SK-N-SH (cell line): ENCODE data around the gene KIDINS220. TPM values are rescaled to one million over a fixed set of nuclear protein-coding genes. Genes with fewer than 3 reads are reported as not detected.

Experiments
- CTCF ChIA-PET: fragments of 300-600, 350-600 bp; formaldehyde crosslinking; extraction: SDS; loops from one replicate; lab custom pipeline; 2021; lab: Yijun Ruan, JAX
- POLR2A ChIA-PET: fragments of 350-600 bp; sonication (Branson Sonifier 250); formaldehyde crosslinking; extraction: SDS; loops from one replicate; lab custom pipeline; 2020; ENCODE audit warnings: antibody characterized with exemption, inconsistent platforms; lab: Yijun Ruan, JAX
- DNase-seq: peaks from one replicate; pipeline ENCODE4 v3.0.0; 2012
- H2AFZ ChIP-seq: fragments of 200-600 bp; sonication (generic); 2 replicates; pipeline ENCODE4 v1.8.1; 2016; ENCODE audit warnings: antibody characterized with exemption, mild to moderate bottlenecking, low read depth
- H3F3A ChIP-seq: fragments of 200-600 bp; sonication (generic); replicated peaks from 2 replicates; pipeline ENCODE3; 2016; ENCODE audit warnings: antibody characterized with exemption, mild to moderate bottlenecking; ENCODE audit not compliant: insufficient read depth
- H3K27ac ChIP-seq, 2 experiments: fragments of 200-500 bp in 1 of 2; fragments of 200-600 bp in 1 of 2; sonication (Bioruptor generic) in 1 of 2; sonication (generic), shearing (Covaris generic) in 1 of 2; 2 replicates each; pipeline versions ENCODE4 v1.5.1 to v1.6.1; 2014 to 2016; ENCODE audit warnings: low read depth in 2 of 2, inconsistent platforms in 1 of 2, low read length in 1 of 2, mild to moderate bottlenecking in 1 of 2, mixed read lengths in 1 of 2
- H3K27me3 ChIP-seq: fragments of 200-600 bp; sonication (generic), shearing (Covaris generic); 2 replicates; pipeline ENCODE4 v1.6.1; 2016; ENCODE audit warnings: mixed run types; ENCODE audit not compliant: insufficient read depth
- H3K36me3 ChIP-seq, 2 experiments: fragments of 200-500 bp in 1 of 2; fragments of 200-600 bp in 1 of 2; sonication (Bioruptor generic) in 1 of 2; sonication (generic) in 1 of 2; replicated peaks in 1 of 2; 2 replicates each; pipeline versions ENCODE3 to v1.5.1; 2014 to 2016; ENCODE audit warnings: low read length in 1 of 2, mild to moderate bottlenecking in 1 of 2; ENCODE audit not compliant: insufficient read depth in 2 of 2, control insufficient read depth in 1 of 2
- H3K4me1 ChIP-seq, 2 experiments: fragments of 200-500 bp in 1 of 2; fragments of 200-600 bp in 1 of 2; sonication (Bioruptor generic) in 1 of 2; sonication (generic), shearing (Covaris generic) in 1 of 2; 2 replicates each; pipeline versions ENCODE4 v1.5.1 to v1.6.1; 2014 to 2016; ENCODE audit warnings: low read depth in 1 of 2, low read length in 1 of 2, mixed run types in 1 of 2; ENCODE audit not compliant: insufficient read depth in 2 of 2, control insufficient read depth in 1 of 2
- H3K4me2 ChIP-seq: fragments of 200-600 bp; sonication (generic), shearing (Covaris generic); 2 replicates; pipeline ENCODE4 v1.6.1; 2017; ENCODE audit warnings: mixed run types
- H3K4me3 ChIP-seq, 2 experiments: fragments of 200-500 bp in 1 of 2; fragments of 200-600 bp in 1 of 2; sonication (Bioruptor generic) in 1 of 2; sonication (generic), shearing (Covaris generic) in 1 of 2; 2 replicates each; pipeline versions ENCODE4 v1.5.1 to v1.8.1; 2014 to 2016; ENCODE audit warnings: low read depth in 2 of 2, inconsistent platforms in 1 of 2, low read length in 1 of 2, mild to moderate bottlenecking in 1 of 2, mixed read lengths in 1 of 2, moderate library complexity in 1 of 2
- H3K79me2 ChIP-seq: fragments of 200-600 bp; sonication (generic); 2 replicates; pipeline ENCODE4 v1.8.1; 2017; ENCODE audit warnings: mild to moderate bottlenecking; ENCODE audit not compliant: insufficient read depth
- H3K9ac ChIP-seq: fragments of 200-600 bp; sonication (generic); 2 replicates; pipeline ENCODE4 v1.6.1; 2017; ENCODE audit warnings: mixed run types
- H3K9me2 ChIP-seq: fragments of 200-600 bp; sonication (generic); 2 replicates; pipeline ENCODE4 v1.6.1; 2017; ENCODE audit warnings: mixed run types
- H3K9me3 ChIP-seq: fragments of 200-600 bp; sonication (generic); 2 replicates; pipeline ENCODE4 v1.6.1; 2017; ENCODE audit warnings: mixed run types, mild to moderate bottlenecking, moderate library complexity
- H4K20me1 ChIP-seq: fragments of 200-600 bp; sonication (generic); 2 replicates; pipeline ENCODE4 v1.6.1; 2017; ENCODE audit warnings: mild to moderate bottlenecking, mixed run types; ENCODE audit not compliant: insufficient read depth
- CHD2 ChIP-seq: fragments of 150-350 bp; IDR thresholded peaks from 2 replicates; pipeline ENCODE4 v1.6.1; 2018; ENCODE audit warnings: low read length; ENCODE audit not compliant: partially characterized antibody
- EZH2phosphoT487 ChIP-seq: fragments of 200-600 bp; sonication (generic); IDR thresholded peaks from 2 replicates; pipeline ENCODE4 v1.6.1; 2017; ENCODE audit warnings: low read depth, mixed run types, mild to moderate bottlenecking, antibody characterized with exemption, moderate library complexity, borderline replicate concordance
- GATA2 ChIP-seq: sonication (generic); formaldehyde crosslinking; IDR thresholded peaks from 2 replicates; pipeline ENCODE4 v1.5.0; 2020; ENCODE audit warnings: mild to moderate bottlenecking, missing genetic modification reagents
- MEF2A ChIP-seq: IDR thresholded peaks from 2 replicates; pipeline ENCODE4 v1.4.0; 2012; ENCODE audit warnings: low read depth, borderline replicate concordance
- NFIC ChIP-seq: IDR thresholded peaks from 2 replicates; pipeline ENCODE4 v1.4.0; 2012; ENCODE audit warnings: borderline replicate concordance
- POLR2AphosphoS5 ChIP-seq: IDR thresholded peaks from 2 replicates; pipeline ENCODE4 v1.6.1; 2012; ENCODE audit warnings: low read depth, low read length
- RXRA ChIP-seq: IDR thresholded peaks from 2 replicates; pipeline ENCODE4 v1.4.0; 2012; ENCODE audit warnings: low read depth, mild to moderate bottlenecking, borderline replicate concordance
- TEAD4 ChIP-seq: IDR thresholded peaks from 2 replicates; pipeline ENCODE4 v1.4.0; 2012; ENCODE audit warnings: mild to moderate bottlenecking, borderline replicate concordance; ENCODE audit not compliant: insufficient read depth
- WGBS: methylation state at CpG from one replicate; pipeline ENCODE4 v1.1.6; 2017; ENCODE audit warnings: low lambda C conversion rate; 5-methylcytosine and 5-hydroxymethylcytosine counted together
- polyA plus RNA-seq, 3 experiments: library from polyadenylated mRNA; depleted of rRNA; stranded (reverse); fragments of >200 nt; gene quantifications; 2 replicates each; pipeline ENCODE4 v1.2.3, GENCODE V29; 2012
- TF ChIP-seq, protein P1 (sequence below): fragments of 200-600 bp; sonication (generic); IDR thresholded peaks from 2 replicates; pipeline ENCODE4 v1.6.1; 2017; ENCODE audit warnings: antibody characterized with exemption, mild to moderate bottlenecking, moderate library complexity
- TF ChIP-seq, protein P2 (sequence below): fragments of 150-350 bp; IDR thresholded peaks from 2 replicates; pipeline ENCODE4 v1.6.1; 2016; ENCODE audit warnings: mild to moderate bottlenecking, low read depth, low read length
- TF ChIP-seq, protein P3 (sequence below): IDR thresholded peaks from 2 replicates; pipeline ENCODE4 v1.4.0; 2012; ENCODE audit warnings: low read depth
- TF ChIP-seq, protein P4 (sequence below): IDR thresholded peaks from 2 replicates; pipeline ENCODE4; 2012
- TF ChIP-seq, protein P5 (sequence below): IDR thresholded peaks from 2 replicates; pipeline ENCODE4 v1.4.0; 2012; ENCODE audit warnings: low read depth, borderline replicate concordance
- TF ChIP-seq, protein P6 (sequence below): IDR thresholded peaks from 2 replicates; pipeline ENCODE4 v1.4.0; 2012; ENCODE audit warnings: low read depth, borderline replicate concordance

The KIDINS220 gene
- polyA plus RNA-seq, 1 of the 3 experiments (the other 2 are of a cell fraction): 18.2 TPM

DNA sequence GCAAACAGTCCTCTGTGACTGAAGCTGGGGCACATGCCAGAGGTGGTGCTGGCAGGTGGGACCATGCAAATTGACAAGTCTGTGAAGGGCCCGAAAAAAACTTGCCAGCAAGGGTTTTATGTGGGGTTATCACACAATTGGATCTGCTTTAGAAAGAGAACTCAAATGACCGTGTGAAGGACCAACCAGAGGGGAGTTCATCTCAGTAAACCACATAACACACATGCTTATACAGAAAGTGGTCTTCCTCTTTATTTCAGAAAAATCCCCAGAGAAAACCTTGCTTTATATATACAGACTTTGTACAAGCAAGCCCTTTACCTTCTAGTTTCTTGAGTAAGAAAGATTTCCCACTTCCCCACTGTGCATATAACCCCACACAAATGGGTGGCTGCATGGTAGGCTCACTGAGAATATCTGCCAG, 46.7 kb downstream of the KIDINS220 start:
- Histone ChIP-seq H3K9me3 (no peaks in the 10 kb centered on the region), H3K79me2 (no peaks in the 10 kb centered on the region), H3K9me2 (no peaks in the 10 kb centered on the region), H3K27ac (no peak overlapping the region), H3K4me3 (no peak overlapping the region), H2AFZ (no peak overlapping the region), H3K27me3 (no peaks in the 10 kb centered on the region), H3K4me2 (no peak overlapping the region), H3K9ac (no peak overlapping the region), H4K20me1 (no peaks in the 10 kb centered on the region), H3K4me1 (no peaks in the 10 kb centered on the region), H3K36me3 (peaks cover 82 to 83% of the 10 kb centered on the region in 2 experiments), H3F3A (peaks cover 7% of the 10 kb centered on the region)
- 86% methylated on average over 2 of the region's 2 CpGs for WGBS
- TF ChIP-seq MEF2A (no peak), POLR2AphosphoS5 (no peak), CHD2 (no peak), NFIC (no peak), TEAD4 (no peak), RXRA (no peak), GATA2 (CRISPR knock-in tag) (no peak), EZH2phosphoT487 (no peak)
- TF ChIP-seq, protein P1, sequence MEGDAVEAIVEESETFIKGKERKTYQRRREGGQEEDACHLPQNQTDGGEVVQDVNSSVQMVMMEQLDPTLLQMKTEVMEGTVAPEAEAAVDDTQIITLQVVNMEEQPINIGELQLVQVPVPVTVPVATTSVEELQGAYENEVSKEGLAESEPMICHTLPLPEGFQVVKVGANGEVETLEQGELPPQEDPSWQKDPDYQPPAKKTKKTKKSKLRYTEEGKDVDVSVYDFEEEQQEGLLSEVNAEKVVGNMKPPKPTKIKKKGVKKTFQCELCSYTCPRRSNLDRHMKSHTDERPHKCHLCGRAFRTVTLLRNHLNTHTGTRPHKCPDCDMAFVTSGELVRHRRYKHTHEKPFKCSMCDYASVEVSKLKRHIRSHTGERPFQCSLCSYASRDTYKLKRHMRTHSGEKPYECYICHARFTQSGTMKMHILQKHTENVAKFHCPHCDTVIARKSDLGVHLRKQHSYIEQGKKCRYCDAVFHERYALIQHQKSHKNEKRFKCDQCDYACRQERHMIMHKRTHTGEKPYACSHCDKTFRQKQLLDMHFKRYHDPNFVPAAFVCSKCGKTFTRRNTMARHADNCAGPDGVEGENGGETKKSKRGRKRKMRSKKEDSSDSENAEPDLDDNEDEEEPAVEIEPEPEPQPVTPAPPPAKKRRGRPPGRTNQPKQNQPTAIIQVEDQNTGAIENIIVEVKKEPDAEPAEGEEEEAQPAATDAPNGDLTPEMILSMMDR: no peak
- TF ChIP-seq, protein P2, sequence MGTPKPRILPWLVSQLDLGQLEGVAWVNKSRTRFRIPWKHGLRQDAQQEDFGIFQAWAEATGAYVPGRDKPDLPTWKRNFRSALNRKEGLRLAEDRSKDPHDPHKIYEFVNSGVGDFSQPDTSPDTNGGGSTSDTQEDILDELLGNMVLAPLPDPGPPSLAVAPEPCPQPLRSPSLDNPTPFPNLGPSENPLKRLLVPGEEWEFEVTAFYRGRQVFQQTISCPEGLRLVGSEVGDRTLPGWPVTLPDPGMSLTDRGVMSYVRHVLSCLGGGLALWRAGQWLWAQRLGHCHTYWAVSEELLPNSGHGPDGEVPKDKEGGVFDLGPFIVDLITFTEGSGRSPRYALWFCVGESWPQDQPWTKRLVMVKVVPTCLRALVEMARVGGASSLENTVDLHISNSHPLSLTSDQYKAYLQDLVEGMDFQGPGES: no peak
- TF ChIP-seq, protein P3, sequence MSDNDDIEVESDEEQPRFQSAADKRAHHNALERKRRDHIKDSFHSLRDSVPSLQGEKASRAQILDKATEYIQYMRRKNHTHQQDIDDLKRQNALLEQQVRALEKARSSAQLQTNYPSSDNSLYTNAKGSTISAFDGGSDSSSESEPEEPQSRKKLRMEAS: no peak
- TF ChIP-seq, protein P4, sequence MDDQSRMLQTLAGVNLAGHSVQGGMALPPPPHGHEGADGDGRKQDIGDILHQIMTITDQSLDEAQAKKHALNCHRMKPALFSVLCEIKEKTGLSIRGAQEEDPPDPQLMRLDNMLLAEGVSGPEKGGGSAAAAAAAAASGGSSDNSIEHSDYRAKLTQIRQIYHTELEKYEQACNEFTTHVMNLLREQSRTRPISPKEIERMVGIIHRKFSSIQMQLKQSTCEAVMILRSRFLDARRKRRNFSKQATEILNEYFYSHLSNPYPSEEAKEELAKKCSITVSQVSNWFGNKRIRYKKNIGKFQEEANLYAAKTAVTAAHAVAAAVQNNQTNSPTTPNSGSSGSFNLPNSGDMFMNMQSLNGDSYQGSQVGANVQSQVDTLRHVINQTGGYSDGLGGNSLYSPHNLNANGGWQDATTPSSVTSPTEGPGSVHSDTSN: no peak
- TF ChIP-seq, protein P5, sequence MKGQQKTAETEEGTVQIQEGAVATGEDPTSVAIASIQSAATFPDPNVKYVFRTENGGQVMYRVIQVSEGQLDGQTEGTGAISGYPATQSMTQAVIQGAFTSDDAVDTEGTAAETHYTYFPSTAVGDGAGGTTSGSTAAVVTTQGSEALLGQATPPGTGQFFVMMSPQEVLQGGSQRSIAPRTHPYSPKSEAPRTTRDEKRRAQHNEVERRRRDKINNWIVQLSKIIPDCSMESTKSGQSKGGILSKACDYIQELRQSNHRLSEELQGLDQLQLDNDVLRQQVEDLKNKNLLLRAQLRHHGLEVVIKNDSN: no peak
- TF ChIP-seq, protein P6, sequence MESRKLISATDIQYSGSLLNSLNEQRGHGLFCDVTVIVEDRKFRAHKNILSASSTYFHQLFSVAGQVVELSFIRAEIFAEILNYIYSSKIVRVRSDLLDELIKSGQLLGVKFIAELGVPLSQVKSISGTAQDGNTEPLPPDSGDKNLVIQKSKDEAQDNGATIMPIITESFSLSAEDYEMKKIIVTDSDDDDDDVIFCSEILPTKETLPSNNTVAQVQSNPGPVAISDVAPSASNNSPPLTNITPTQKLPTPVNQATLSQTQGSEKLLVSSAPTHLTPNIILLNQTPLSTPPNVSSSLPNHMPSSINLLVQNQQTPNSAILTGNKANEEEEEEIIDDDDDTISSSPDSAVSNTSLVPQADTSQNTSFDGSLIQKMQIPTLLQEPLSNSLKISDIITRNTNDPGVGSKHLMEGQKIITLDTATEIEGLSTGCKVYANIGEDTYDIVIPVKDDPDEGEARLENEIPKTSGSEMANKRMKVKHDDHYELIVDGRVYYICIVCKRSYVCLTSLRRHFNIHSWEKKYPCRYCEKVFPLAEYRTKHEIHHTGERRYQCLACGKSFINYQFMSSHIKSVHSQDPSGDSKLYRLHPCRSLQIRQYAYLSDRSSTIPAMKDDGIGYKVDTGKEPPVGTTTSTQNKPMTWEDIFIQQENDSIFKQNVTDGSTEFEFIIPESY: no peak
- no peak for DNase-seq
- ChIA-PET CTCF (no interaction called here), POLR2A (interaction anchor here (0.6 kb wide), 1 partner anchor 11 kb away, joined by 3 read pairs; no protein-coding TSS in a partner anchor)
